PC-3 (cell line): Measurements from ENCODE around the gene PSMB9. TPM values are rescaled to one million over a fixed set of nuclear protein-coding genes. Genes with fewer than 3 reads are reported as not detected.

ENCODE experiments used
- ATAC-seq: fragments of 200-7000 bp; cut with Tn5 transposase; 2 replicates; pipeline ENCODE4 v1.9.1; 2020; ENCODE audit warnings: mild to moderate bottlenecking, moderate library complexity
- BruUV-seq: library from RNA; stranded (reverse); fragments of 400-500 nt; replicated peaks from 2 replicates; lab custom pipeline; 2021; lab: Mats Ljungman, UMichigan
- CTCF ChIA-PET: fragments of 300-600 bp; sonication (Branson Sonifier 250); formaldehyde crosslinking; loops from one replicate; lab custom pipeline; 2022; ENCODE audit warnings: antibody characterized with exemption; lab: Charles Lee
- POLR2A ChIA-PET: fragments of 300-600 bp; sonication (Branson Sonifier 250); formaldehyde crosslinking; loops from one replicate; lab custom pipeline; 2022; ENCODE audit warnings: antibody characterized with exemption; ENCODE audit not compliant: unreplicated experiment; lab: Charles Lee
- DNase-seq: peaks from one replicate; pipeline ENCODE4 v3.0.0-alpha.2; 2015
- H2AFZ ChIP-seq: fragments of 300-600 bp; sonication (generic); 2 replicates; pipeline ENCODE4 v1.6.0; 2016; ENCODE audit warnings: antibody characterized with exemption, low read length
- H3F3A ChIP-seq: fragments of 300-600 bp; sonication (generic); one replicate; pipeline ENCODE4 v1.6.0; 2017; ENCODE audit warnings: antibody characterized with exemption, low read length, control low read depth, mild to moderate bottlenecking; ENCODE audit not compliant: unreplicated experiment
- H3K27ac ChIP-seq: fragments of 300-600 bp; sonication (generic); 2 replicates; pipeline ENCODE4 v1.5.1; 2016; ENCODE audit warnings: mild to moderate bottlenecking, low read length
- H3K27me3 ChIP-seq: fragments of 300-600 bp; sonication (generic); 2 replicates; pipeline ENCODE4 v1.6.1; 2016; ENCODE audit warnings: low read length, mixed read lengths
- H3K36me3 ChIP-seq: fragments of 300-600 bp; sonication (generic); 2 replicates; pipeline ENCODE4 v1.6.1; 2016; ENCODE audit warnings: low read depth, mixed run types, low read length, mixed read lengths
- H3K4me1 ChIP-seq: fragments of 300-600 bp; sonication (generic); 2 replicates; pipeline ENCODE4 v1.5.1; 2016; ENCODE audit warnings: low read length; ENCODE audit not compliant: insufficient read depth
- H3K4me2 ChIP-seq: fragments of 300-600 bp; sonication (generic); 2 replicates; pipeline ENCODE4 v1.6.0; 2016; ENCODE audit warnings: low read length
- H3K4me3 ChIP-seq: fragments of 300-600 bp; sonication (generic); 2 replicates; pipeline ENCODE4 v1.5.1; 2016; ENCODE audit warnings: mild to moderate bottlenecking, low read length, mixed read lengths
- H3K79me2 ChIP-seq: fragments of 300-600 bp; sonication (generic); 2 replicates; pipeline ENCODE4 v1.6.1; 2017; ENCODE audit warnings: low read length, mixed read lengths
- H3K9ac ChIP-seq: fragments of 300-600 bp; sonication (generic); 2 replicates; pipeline ENCODE4 v1.6.0; 2016; ENCODE audit warnings: mild to moderate bottlenecking, low read length
- H3K9me2 ChIP-seq: fragments of 300-600 bp; sonication (generic); replicated peaks from 2 replicates; pipeline ENCODE4 v1.6.1; 2016; ENCODE audit warnings: mixed run types, low read length, mixed read lengths
- H3K9me3 ChIP-seq: fragments of 300-600 bp; sonication (generic); 2 replicates; pipeline ENCODE4 v1.6.1; 2016; ENCODE audit warnings: low read length, mixed read lengths
- H4K20me1 ChIP-seq: fragments of 300-600 bp; sonication (generic); 2 replicates; pipeline ENCODE4 v1.6.1; 2016; ENCODE audit warnings: low read length, mixed read lengths
- CTCF ChIP-seq: fragments of 300-600 bp; sonication (generic); conservative IDR thresholded peaks from 2 replicates; pipeline ENCODE4 v1.5.1; 2017; ENCODE audit warnings: antibody characterized with exemption, low read depth, mild to moderate bottlenecking, low read length
- EZH2 ChIP-seq: fragments of 300-600 bp; sonication (generic); IDR thresholded peaks from one replicate; pipeline ENCODE4 v1.6.1; 2017; ENCODE audit warnings: antibody characterized with exemption, mild to moderate bottlenecking, low read length; ENCODE audit not compliant: unreplicated experiment
- EZH2phosphoT487 ChIP-seq: fragments of 300-600 bp; sonication (generic); IDR thresholded peaks from 2 replicates; pipeline ENCODE4 v1.6.1; 2018; ENCODE audit warnings: mild to moderate bottlenecking, antibody characterized with exemption, low read length, borderline replicate concordance
- intact Hi-C: fragments of 100-400 bp; cut with micrococcal nuclease; formaldehyde crosslinking; loops from 2 replicates; pipeline ENCODE4 v1.9.0; 2023
- total RNA-seq: library from RNA; depleted of rRNA; stranded (reverse); fragments of >200 nt; gene quantifications from 2 replicates; pipeline ENCODE4 v1.2.3, GENCODE V29; 2014

PSMB9 gene
- total RNA-seq, 1 experiment from 2014 or later = 1.5 TPM

GRCh38 chr6:32809171-32809570 lies 44.8 kb upstream of the PSMB9 start:
- no peak for ATAC-seq

GRCh38 chr6:32814145-32814544 lies 39.8 kb upstream of the PSMB9 start:
- ChIA-PET CTCF (no interaction called here), POLR2A (no interaction called here)
- Histone ChIP-seq H3F3A (no peaks in the 10 kb centered on the region), H3K4me3 (no peak overlapping the region), H3K9me2 (no peaks in the 10 kb centered on the region), H3K27me3 (0 out of 2 replicates have a peak, but pooled peaks cover 3% of the 10 kb centered on the region), H3K27ac (no peak overlapping the region), H4K20me1 (no peaks in the 10 kb centered on the region), H3K4me1 (peaks cover 12% of the 10 kb centered on the region), H3K9ac (no peak overlapping the region), H2AFZ (no peak overlapping the region), H3K79me2 (no peaks in the 10 kb centered on the region), H3K4me2 (no peak overlapping the region), H3K36me3 (no peaks in the 10 kb centered on the region), H3K9me3 (no peaks in the 10 kb centered on the region)
- TF ChIP-seq EZH2 (no peak), CTCF (no peak), EZH2phosphoT487 (no peak)
- DNase-seq (no peak), ATAC-seq (no peak)
- BruUV-seq = no TSS peak
- intact Hi-C loops = no loop called here

More at GRCh38 chr6:32809171-32809570, 44.8 kb upstream of the PSMB9 start:
- H3K4me1 ChIP-seq = no peaks in the 10 kb centered on the region; the same call in 1 of the 2 replicates
- H3K27ac ChIP-seq = no peak overlapping the region
- H4K20me1 ChIP-seq = no peaks in the 10 kb centered on the region
- H3F3A ChIP-seq = no peaks in the 10 kb centered on the region
- intact Hi-C loops = no loop called here
- no peak overlapping the region for H3K4me3 ChIP-seq
- CTCF ChIA-PET = no interaction called here
- no peak for DNase-seq
- H3K9me3 ChIP-seq = no peaks in the 10 kb centered on the region
- TF ChIP-seq EZH2 = no peak
- no peak for TF ChIP-seq EZH2phosphoT487
- TF ChIP-seq CTCF = no peak
- no peak overlapping the region for H2AFZ ChIP-seq
- POLR2A ChIA-PET = no interaction called here
- H3K9me2 ChIP-seq = no peaks in the 10 kb centered on the region
- H3K36me3 ChIP-seq = no peaks in the 10 kb centered on the region
- no TSS peak for BruUV-seq
- H3K9ac ChIP-seq = no peak overlapping the region
- H3K27me3 ChIP-seq = peaks cover 16% of the 10 kb centered on the region
- no peak overlapping the region for H3K4me2 ChIP-seq
- no peaks in the 10 kb centered on the region for H3K79me2 ChIP-seq

DNA sequence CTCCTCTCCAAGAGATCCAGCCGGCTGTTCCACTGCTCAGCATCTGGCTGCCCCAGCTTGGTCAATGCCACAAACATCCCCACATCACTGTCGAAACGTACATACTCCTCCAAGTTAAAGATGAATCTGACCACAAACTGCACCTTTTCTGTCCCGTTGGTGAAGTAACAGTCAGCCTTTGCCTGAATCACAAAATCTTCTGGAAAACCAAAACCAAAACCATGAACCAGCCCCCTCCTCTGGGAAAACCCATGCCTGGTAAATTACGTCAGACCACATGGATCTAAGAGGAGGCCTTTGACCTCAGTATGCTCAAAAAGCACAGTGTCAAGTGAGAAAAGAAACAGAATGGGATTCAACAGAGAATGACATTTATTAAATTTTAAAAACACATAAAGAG lies 38.9 kb upstream of the PSMB9 start:
- Histone ChIP-seq H3K4me2 (no peak overlapping the region), H3K9me3 (no peaks in the 10 kb centered on the region), H3K9ac (no peak overlapping the region), H3K36me3 (no peaks in the 10 kb centered on the region), H3F3A (no peaks in the 10 kb centered on the region), H3K9me2 (no peaks in the 10 kb centered on the region), H3K4me3 (no peak overlapping the region), H3K79me2 (no peaks in the 10 kb centered on the region), H3K27ac (no peak overlapping the region), H2AFZ (no peak overlapping the region), H3K4me1 (peaks cover 18% of the 10 kb centered on the region), H4K20me1 (no peaks in the 10 kb centered on the region), H3K27me3 (0 out of 2 replicates have a peak, but pooled peaks cover 3% of the 10 kb centered on the region)
- TF ChIP-seq EZH2phosphoT487 (no peak), CTCF (no peak), EZH2 (no peak)
- CTCF ChIA-PET = no interaction called here
- no peak for ATAC-seq
- intact Hi-C loops = no loop called here
- BruUV-seq = no TSS peak
- no peak for DNase-seq
- POLR2A ChIA-PET = no interaction called here
